ENCODE results near the gene ZNF514. TPM values are rescaled to one million over a fixed set of nuclear protein-coding genes. Genes with fewer than 3 reads are reported as not detected.

ZNF514 gene
- total RNA-seq, 1 experiment from 2014 or later, result 8.5 TPM

GRCh38 chr2:95208106-95208505 lies 48.5 kb upstream of the ZNF514 start (continued):
- no peak for TF ChIP-seq REST (IDR thresholded peaks at IDR 0.05; ENCODE audit: low read depth)
- TF ChIP-seq CBX3 (IDR thresholded peaks at IDR 0.05; ENCODE audit: low read depth), result no peak
- no peak for TF ChIP-seq CEBPB (IDR thresholded peaks at IDR 0.05; ENCODE audit: low read depth)

GRCh38 chr2:95207111-95207961 lies 47.7 kb upstream of the ZNF514 start, which contains the start of gene ZNF892:
TSS of gene ZNF892 (plus strand) at chr2:95207521. CDS start at chr2:95207816, 295 bp downstream.
- Histone ChIP-seq H4K20me1 (ENCODE audit: insufficient read depth) (no peaks in the 10 kb centered on the region), H3K27me3 (ENCODE audit: insufficient read depth, low read length) (no peaks in the 10 kb centered on the region), H3K27ac (ENCODE audit: low read depth, low read length) (no peak within 1 kb of the TSS; the same call in 1 of the 2 replicates), H3K4me3 (replicated peaks in 1 of 2; ENCODE audit: low read depth in 1 of 2, low read length in 2 of 2) (peak within 1 kb of the TSS; percentile 35 to 56), H3K9me3 (ENCODE audit: control insufficient read depth in 1 of 2, insufficient read depth in 1 of 2, low read depth in 1 of 2, low read length in 2 of 2) (peaks cover 7 to 11% of the 10 kb centered on the region in 2 experiments; a peak in 2 of 4 replicates), H2AFZ (ENCODE audit: low read depth, low read length, poor library complexity, severe bottlenecking) (no peak within 1 kb of the TSS), H3K4me2 (ENCODE audit: low read length) (peak within 1 kb of the TSS; percentile 70), H3K4me1 (ENCODE audit: control insufficient read depth in 1 of 2, insufficient read depth in 2 of 2, low read length in 2 of 2) (peaks cover 0 to 5% of the 10 kb centered on the region in 2 experiments; a peak in 1 of 4 replicates), H3K36me3 (ENCODE audit: control insufficient read depth in 1 of 2, insufficient read depth in 2 of 2, low read length in 2 of 2) (no peaks in the 10 kb centered on the region), H3K9ac (ENCODE audit: low read length) (no peak within 1 kb of the TSS), H3K79me2 (ENCODE audit: insufficient read depth, low read length) (no peaks in the 10 kb centered on the region), H3K9me2 (ENCODE audit: insufficient read depth) (no peaks in the 10 kb centered on the region)
- ATAC-seq, result peak; percentile 95
- POLR2A ChIA-PET, result no interaction called here
- DNase-seq (ENCODE audit: low read depth, low spot score), result peak; percentile 38
- RAD21 ChIA-PET (ENCODE audit: low non-redundant PET in 1 of 2, low total read pairs in 2 of 2, uncharacterized antibody in 2 of 2, unreplicated experiment in 2 of 2), result no interaction called here
- intact Hi-C loops (cut with micrococcal nuclease), result no loop called here
- CTCF ChIA-PET, result no interaction called here
- BruUV-seq (replicated peaks), result no TSS peak
- TF ChIP-seq ELF1 (IDR thresholded peaks at IDR 0.05; ENCODE audit: borderline replicate concordance, low read depth) (no peak), CBX3 (IDR thresholded peaks at IDR 0.05; ENCODE audit: low read depth) (no peak), EZH2phosphoT487 (IDR thresholded peaks at IDR 0.05; ENCODE audit: borderline replicate concordance) (no peak), ZBTB33 (IDR thresholded peaks at IDR 0.05; ENCODE audit: extremely low read depth, insufficient replicate concordance, low read length) (no peak), EZH2 (IDR thresholded peaks at IDR 0.05) (no peak), REST (IDR thresholded peaks at IDR 0.05; ENCODE audit: low read depth) (no peak), ZNF274 (IDR thresholded peaks at IDR 0.05; ENCODE audit: low read depth, low read length) (no peak), ATF3 (IDR thresholded peaks at IDR 0.05) (no peak), CEBPB (IDR thresholded peaks at IDR 0.05; ENCODE audit: low read depth) (no peak), SRF (IDR thresholded peaks at IDR 0.05; ENCODE audit: low read depth) (no peak), FOSL1 (IDR thresholded peaks at IDR 0.05; ENCODE audit: low read depth) (no peak), ZFX (IDR thresholded peaks at IDR 0.05) (no peak)

All from HCT116 (cell line).